ENCODE results near the gene LRCH3. TPM values are rescaled to one million over a fixed set of nuclear protein-coding genes. Genes with fewer than 3 reads are reported as not detected.

Gene LRCH3
- total and polyA plus RNA-seq, 11 donors = 11.1 to 40.3 (median 24.0) TPM

- H3K9me3 ChIP-seq = peaks cover 0 to 8% (median 0%) of the 10 kb centered on the region in 12 donors
- peak overlapping the region in 11 of 12 donors; percentile 11 to 99 (median 95) for H3K27ac ChIP-seq
- H3K4me1 ChIP-seq = peaks cover 2 to 38% (median 22%) of the 10 kb centered on the region in 12 donors
- no peak for TF ChIP-seq POLR2A (IDR thresholded peaks at IDR 0.05)
- TF ChIP-seq, protein P1, sequence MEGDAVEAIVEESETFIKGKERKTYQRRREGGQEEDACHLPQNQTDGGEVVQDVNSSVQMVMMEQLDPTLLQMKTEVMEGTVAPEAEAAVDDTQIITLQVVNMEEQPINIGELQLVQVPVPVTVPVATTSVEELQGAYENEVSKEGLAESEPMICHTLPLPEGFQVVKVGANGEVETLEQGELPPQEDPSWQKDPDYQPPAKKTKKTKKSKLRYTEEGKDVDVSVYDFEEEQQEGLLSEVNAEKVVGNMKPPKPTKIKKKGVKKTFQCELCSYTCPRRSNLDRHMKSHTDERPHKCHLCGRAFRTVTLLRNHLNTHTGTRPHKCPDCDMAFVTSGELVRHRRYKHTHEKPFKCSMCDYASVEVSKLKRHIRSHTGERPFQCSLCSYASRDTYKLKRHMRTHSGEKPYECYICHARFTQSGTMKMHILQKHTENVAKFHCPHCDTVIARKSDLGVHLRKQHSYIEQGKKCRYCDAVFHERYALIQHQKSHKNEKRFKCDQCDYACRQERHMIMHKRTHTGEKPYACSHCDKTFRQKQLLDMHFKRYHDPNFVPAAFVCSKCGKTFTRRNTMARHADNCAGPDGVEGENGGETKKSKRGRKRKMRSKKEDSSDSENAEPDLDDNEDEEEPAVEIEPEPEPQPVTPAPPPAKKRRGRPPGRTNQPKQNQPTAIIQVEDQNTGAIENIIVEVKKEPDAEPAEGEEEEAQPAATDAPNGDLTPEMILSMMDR (IDR thresholded peaks at IDR 0.05) = no peak
- H3K36me3 ChIP-seq = peaks cover 0 to 6% (median 0%) of the 10 kb centered on the region in 9 donors
- ATAC-seq = no peak
- H3K4me3 ChIP-seq = peak overlapping the region in 1 of 12 donors; percentile 92
- DNase-seq = no peak
- no peaks in the 10 kb centered on the region for H3K27me3 ChIP-seq
- intact Hi-C loops (cut with DNase I) = loop anchor here in 3 of 10 donors (5.0 kb wide), 1 partner anchor 35 kb away; no protein-coding TSS in a partner anchor
- WGBS, 4 donors = 26 to 51% (median 34%) methylated on average over 4 of the region's 4 CpGs
Measured at GRCh38 chr3:197746801-197747237, 44.2 kb upstream of the LRCH3 start.

- intact Hi-C loops (cut with DNase I) = loop anchor here in 5 of 10 donors (2.0 to 5.0 kb wide), 2 partner anchors 36 kb away; no protein-coding TSS in a partner anchor
- WGBS, 4 donors = 19 to 30% (median 24%) methylated on average over 12 of the region's 12 CpGs
- ATAC-seq (peak in 1 of 4 donors; percentile 2), DNase-seq (no peak)
- TF ChIP-seq, protein P1 (IDR thresholded peaks at IDR 0.05) = no peak
- no peak for TF ChIP-seq POLR2A (IDR thresholded peaks at IDR 0.05)
- Histone ChIP-seq H3K27me3 (no peaks in the 10 kb centered on the region), H3K27ac (peak overlapping the region; percentile 95 to 99 (median 96)), H3K9me3 (peaks cover 0 to 8% (median 0%) of the 10 kb centered on the region in 12 donors), H3K36me3 (no peaks in the 10 kb centered on the region), H3K4me3 (peak overlapping the region; percentile 68 to 98 (median 86)), H3K4me1 (peaks cover 7 to 57% (median 37%) of the 10 kb centered on the region in 12 donors)
Measured at GRCh38 chr3:197748597-197749314, 42.3 kb upstream of the LRCH3 start.

GRCh38 chr3:197749315-197749600, 41.8 kb upstream of the LRCH3 start:
- Histone ChIP-seq H3K9me3 (peaks cover 0 to 7% (median 0%) of the 10 kb centered on the region in 12 donors), H3K4me1 (peaks cover 7 to 62% (median 37%) of the 10 kb centered on the region in 12 donors), H3K27ac (peak overlapping the region; percentile 95 to 99 (median 96)), H3K27me3 (no peaks in the 10 kb centered on the region), H3K4me3 (peak overlapping the region; percentile 68 to 98 (median 86)), H3K36me3 (no peaks in the 10 kb centered on the region)
- DNase-seq (peak in 1 of 5 donors; percentile 37), ATAC-seq (peak; percentile 16 to 43 (median 34))
- TF ChIP-seq POLR2A (IDR thresholded peaks at IDR 0.05) = no peak
- TF ChIP-seq, protein P1 (IDR thresholded peaks at IDR 0.05) = no peak
- 0 to 1% (median 0%) methylated on average over 17 to 18 of the region's 18 CpGs for whole genome bisulfite sequencing, 4 donors
- intact Hi-C loops (cut with DNase I) = loop anchor here in 5 of 10 donors (2.0 to 5.0 kb wide), 2 partner anchors 36 to 37 kb away; no protein-coding TSS in a partner anchor

Data from heart left ventricle (tissue), 16 donors.